Motor neuron (in vitro differentiated cells): ENCODE results near the gene NARF. TPM values are rescaled to one million over a fixed set of nuclear protein-coding genes. Genes with fewer than 3 reads are reported as not detected.
A peak's percentile ranks its signal among the peaks of the same experiment; 100 is the strongest.

Experiments used
- ATAC-seq, 8 experiments: fragments of 200-7000 bp; cut with Tn5 transposase; replicated peaks in 6 of 8; 2 replicates each; pipeline ENCODE4 v1.8.0; 2021; ENCODE audit warnings: mild to moderate bottlenecking in 8 of 8, moderate library complexity in 8 of 8
- H3K27ac ChIP-seq, 2 donors: fragments of 250-450 bp; sonication (Bioruptor Pico); 2 replicates each; pipeline ENCODE4 v1.9.0; 2021; ENCODE audit warnings: antibody characterized with exemption in 2 of 2, mild to moderate bottlenecking in 2 of 2, moderate library complexity in 1 of 2
- H3K4me1 ChIP-seq, 2 donors: fragments of 250-450 bp; sonication (Bioruptor Pico); replicated peaks in 1 of 2; 2 replicates each; pipeline ENCODE4 v1.6.1; 2021; ENCODE audit warnings: antibody characterized with exemption in 2 of 2, mild to moderate bottlenecking in 2 of 2, moderate library complexity in 1 of 2
- H3K4me3 ChIP-seq, 5 donors: fragments of 250-450 bp; sonication (Bioruptor Pico); 2 replicates each; pipeline ENCODE4 v1.9.0; 2021; ENCODE audit warnings: antibody characterized with exemption in 5 of 5, mild to moderate bottlenecking in 5 of 5, moderate library complexity in 4 of 5
- WGBS, 10 experiments: fragments of 450-650 bp; shearing (Covaris generic); methylation state at CpG; one replicate each; pipeline ENCODE4 v1.0.0; 2022; 5-methylcytosine and 5-hydroxymethylcytosine counted together
- in situ Hi-C, 9 experiments: fragments of 400-800 bp; cut with MboI; loops; one replicate each; pipeline ENCODE4 v1.15.0; 2021; ENCODE audit warnings: low sequenced_read_pairs in 9 of 9, low pct_unique_long_range_greater_than_20kb in 2 of 9; ENCODE audit not compliant: unreplicated experiment in 9 of 9
- total RNA-seq, 8 experiments: library from RNA; unstranded; fragments of 300-600 nt; gene quantifications; 2 replicates each; pipeline versions ENCODE4 v1.2.3 to v1.2.4, GENCODE V29; 2022

The NARF gene
- total RNA-seq, 8 experiments from 2014 or later: 41.4 to 128 (median 70.6) TPM

- in situ Hi-C loops: loop anchor here in 1 of 9 experiments (10.0 kb wide), 1 partner anchor 63 kb away; the partner anchor contains the start of gene TEX19
Observed at GRCh38 chr17:82418001-82418986, 40.2 kb upstream of the NARF start, which contains the start of the genes HEXD and OGFOD3. HEXD (plus strand) TSS chr17:82418347; CDS start chr17:82419800, 1,453 bp downstream. OGFOD3 (minus strand) TSS chr17:82418586; CDS start chr17:82418485, 101 bp downstream.

DNA sequence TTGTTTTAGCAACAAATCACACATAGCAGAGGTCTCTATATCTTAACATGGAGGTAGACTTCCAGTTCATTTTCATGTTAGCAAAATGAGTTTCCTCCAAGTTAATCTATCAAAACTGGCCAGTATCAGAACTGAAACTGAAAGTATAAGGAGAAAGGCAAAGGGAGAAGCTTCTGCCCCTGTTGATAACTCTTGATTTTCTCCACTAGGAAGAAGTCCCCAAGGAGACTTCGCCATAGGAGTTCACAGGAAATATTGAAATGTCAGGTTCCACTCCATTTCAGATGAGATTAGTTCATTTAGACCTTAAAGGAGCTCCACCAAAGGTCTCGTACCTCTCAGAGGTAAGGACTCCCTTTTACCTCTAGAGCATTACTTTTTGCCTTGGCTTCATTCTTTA is 39.0 kb upstream of the NARF start:
- Histone ChIP-seq H3K4me3 (no peak overlapping the region), H3K27ac (no peak overlapping the region), H3K4me1 (peaks cover 9% of the 10 kb centered on the region in 2 donors)
- ATAC-seq: no peak
- in situ Hi-C loops: loop anchor here in 1 of 9 experiments (10.0 kb wide), 1 partner anchor 65 kb away; the partner anchor contains the start of gene TEX19
- 47 to 100% (median 100%) methylated on average over 1 to 2 of the region's 2 CpGs; no CpG with 5 or more reads in 3 of the 10 experiments for WGBS, 10 experiments

More at GRCh38 chr17:82418001-82418986, 40.2 kb upstream of the NARF start, which contains the start of the genes HEXD and OGFOD3:
- WGBS, 10 experiments: 0 to 44% (median 0%) methylated on average over 1 to 6 of the region's 108 CpGs; no CpG with 5 or more reads in 5 of the 10 experiments
- Histone ChIP-seq H3K27ac (peak within 1 kb of the TSS; percentile 93 to 99), H3K4me3 (peak within 1 kb of the TSS; percentile 81 to 100 (median 98)), H3K4me1 (peaks cover 9 to 12% of the 10 kb centered on the region in 2 donors)
- ATAC-seq: peak; percentile 85 to 93 (median 89)

- 20 to 82% (median 60%) methylated on average over 2 to 15 of the region's 25 CpGs; no CpG with 5 or more reads in 1 of the 10 experiments for WGBS, 10 experiments
- in situ Hi-C loops: no loop called here
- peaks cover 0 to 3% of the 10 kb centered on the region in 2 donors for H3K4me1 ChIP-seq
- H3K27ac ChIP-seq: no peak overlapping the region
- H3K4me3 ChIP-seq: no peak overlapping the region
- peak in 3 of 8 experiments; percentile 52 to 71 (median 57) for ATAC-seq
Observed at GRCh38 chr17:82424001-82424862, 34.3 kb upstream of the NARF start.

GRCh38 chr17:82424863-82425159 is 33.7 kb upstream of the NARF start:
- Histone ChIP-seq H3K4me3 (no peak overlapping the region), H3K27ac (no peak overlapping the region), H3K4me1 (no peaks in the 10 kb centered on the region)
- no peak for ATAC-seq
- 67 to 100% (median 96%) methylated on average over 1 to 2 of the region's 2 CpGs; no CpG with 5 or more reads in 2 of the 10 experiments for WGBS, 10 experiments
- in situ Hi-C loops: no loop called here

- no peak overlapping the region for H3K4me3 ChIP-seq
- in situ Hi-C loops: no loop called here
- H3K4me1 ChIP-seq: no peaks in the 10 kb centered on the region
- H3K27ac ChIP-seq: no peak overlapping the region
- no peak for ATAC-seq
- WGBS, 10 experiments: 86% methylated on average over 2 of the region's 3 CpGs; no CpG with 5 or more reads in 9 of the 10 experiments
Observed at GRCh38 chr17:82428546-82428945, 30.0 kb upstream of the NARF start.

- Histone ChIP-seq H3K27ac (no peak overlapping the region), H3K4me3 (no peak overlapping the region), H3K4me1 (no peaks in the 10 kb centered on the region)
- in situ Hi-C loops: no loop called here
- ATAC-seq: peak in 2 of 8 experiments; percentile 18 to 64
- 14 to 100% (median 82%) methylated on average over 1 to 4 of the region's 7 CpGs; no CpG with 5 or more reads in 2 of the 10 experiments for WGBS, 10 experiments
Observed at GRCh38 chr17:82429824-82430223, 28.7 kb upstream of the NARF start.

- no peak overlapping the region for H3K4me3 ChIP-seq
- no peak for ATAC-seq
- in situ Hi-C loops: no loop called here
- no peak overlapping the region for H3K27ac ChIP-seq
- no peaks in the 10 kb centered on the region for H3K4me1 ChIP-seq
- WGBS, 10 experiments: 80 to 92% (median 89%) methylated on average over 1 to 6 of the region's 8 CpGs; no CpG with 5 or more reads in 6 of the 10 experiments
Observed at GRCh38 chr17:82432017-82432416, 26.5 kb upstream of the NARF start.

- H3K4me1 ChIP-seq: no peaks in the 10 kb centered on the region
- 80 to 100% (median 95%) methylated on average over 1 to 12 of the region's 32 CpGs; no CpG with 5 or more reads in 2 of the 10 experiments for WGBS, 10 experiments
- H3K27ac ChIP-seq: no peak overlapping the region
- no peak for ATAC-seq
- in situ Hi-C loops: no loop called here
- no peak overlapping the region for H3K4me3 ChIP-seq
Observed at GRCh38 chr17:82433560-82434215, 24.9 kb upstream of the NARF start.

- no CpG with 5 or more reads among the region's 3 CpGs for WGBS, 10 experiments
Observed at GRCh38 chr17:82434216-82434565, 24.4 kb upstream of the NARF start.

DNA sequence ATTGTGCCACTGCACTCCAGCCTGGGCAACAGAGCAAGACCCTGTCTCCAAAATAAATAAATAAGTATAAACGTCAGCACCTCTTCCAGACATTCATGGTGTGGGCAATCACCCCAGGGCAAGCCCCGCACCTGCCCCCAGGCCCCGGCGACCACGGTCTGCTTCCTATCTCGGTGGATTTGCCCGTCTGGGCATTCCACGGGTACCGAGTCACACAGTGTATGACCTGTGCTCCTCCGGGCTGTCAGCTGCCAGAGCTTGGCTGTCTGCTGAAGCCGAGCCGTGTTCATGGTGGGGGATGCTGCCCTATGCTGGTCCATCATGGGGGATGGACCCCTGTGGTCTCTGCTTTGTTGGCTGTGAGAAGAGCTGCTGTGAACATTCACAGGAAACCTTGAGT is 23.4 kb upstream of the NARF start:
- no peaks in the 10 kb centered on the region for H3K4me1 ChIP-seq
- ATAC-seq: no peak
- H3K4me3 ChIP-seq: no peak overlapping the region
- WGBS, 10 experiments: 74% methylated on average over 6 of the region's 12 CpGs; no CpG with 5 or more reads in 9 of the 10 experiments
- in situ Hi-C loops: no loop called here
- H3K27ac ChIP-seq: no peak overlapping the region

More at GRCh38 chr17:82434216-82434565, 24.4 kb upstream of the NARF start:
- ATAC-seq: peak in 3 of 8 experiments; percentile 19 to 54 (median 50)
- Histone ChIP-seq H3K4me3 (no peak overlapping the region), H3K4me1 (no peaks in the 10 kb centered on the region), H3K27ac (no peak overlapping the region)
- in situ Hi-C loops: no loop called here

DNA sequence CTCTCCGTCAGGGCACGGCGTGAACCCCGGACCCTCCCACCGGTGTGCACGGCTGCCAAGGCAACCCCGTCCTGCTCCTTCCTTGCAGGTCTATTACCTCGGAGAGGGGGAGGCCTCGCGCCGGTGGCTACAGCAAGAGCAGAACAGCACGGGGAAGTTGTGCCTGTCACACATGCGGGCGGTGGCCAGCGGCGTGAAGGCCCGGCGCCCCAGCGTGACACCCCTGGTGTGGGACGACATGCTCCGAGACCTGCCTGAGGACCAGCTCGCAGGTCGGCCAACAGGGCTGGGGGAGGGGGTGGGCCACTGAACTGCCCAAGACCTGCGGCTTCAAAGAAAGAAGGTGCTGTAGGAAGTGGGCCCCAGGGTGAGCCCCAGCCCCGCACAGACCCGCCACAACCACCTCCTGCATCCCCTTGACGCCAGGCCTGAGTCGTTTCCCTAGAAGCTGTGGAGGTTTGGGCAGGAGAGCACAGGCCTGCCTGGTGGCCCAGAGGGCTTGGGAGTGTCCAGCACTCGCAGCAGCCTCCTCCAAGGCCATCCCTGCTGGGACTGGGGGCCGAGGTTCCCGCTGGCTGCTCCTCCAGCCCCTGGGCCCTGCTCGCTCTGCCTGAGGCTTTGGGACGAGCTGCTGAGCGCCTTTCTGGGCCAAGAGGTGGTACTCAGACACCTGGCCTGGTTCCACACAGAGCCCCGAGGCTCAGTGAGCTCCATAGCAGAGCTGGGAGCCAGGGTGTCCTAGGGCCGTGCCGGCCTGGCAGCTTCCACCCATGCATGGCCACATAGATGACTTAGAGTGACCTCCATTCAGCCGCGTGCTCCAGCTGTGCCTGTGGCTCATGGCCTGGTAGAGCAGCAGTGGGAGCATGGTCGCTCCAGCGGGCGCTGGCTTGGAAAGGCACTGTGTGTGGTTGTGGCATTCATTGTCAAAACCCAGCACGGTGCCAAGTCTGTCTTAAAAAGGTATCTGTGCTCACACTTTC is 22.6 kb upstream of the NARF start:
- H3K4me3 ChIP-seq: no peak overlapping the region
- no peak overlapping the region for H3K27ac ChIP-seq
- H3K4me1 ChIP-seq: no peaks in the 10 kb centered on the region
- in situ Hi-C loops: no loop called here
- 40 to 100% (median 95%) methylated on average over 1 to 8 of the region's 43 CpGs; no CpG with 5 or more reads in 2 of the 10 experiments for WGBS, 10 experiments
- ATAC-seq: peak in 1 of 8 experiments; percentile 8
